Right cardiac atrium (tissue), 5 donors: ENCODE data around the gene SPEN. TPM values are rescaled to one million over a fixed set of nuclear protein-coding genes. Genes with fewer than 3 reads are reported as not detected.
A peak's percentile ranks its signal among the peaks of the same experiment; 100 is the strongest.
"Not testable (repeated sequence)": the region's sequence is repeated elsewhere in the genome, so short reads cannot be mapped to it uniquely, and the experiment has no call there.

ENCODE experiments used
- ATAC-seq, 2 donors: fragments of 200-7000 bp; cut with Tn5 transposase; one replicate each; pipeline versions ENCODE4 v1.8.0 to v1.9.1; 2020; ENCODE audit warnings: moderate library complexity in 2 of 2, mild to moderate bottlenecking in 1 of 2
- DNase-seq, 3 donors: peaks; one replicate each; pipeline ENCODE4 v3.0.0-alpha.2; 2020
- H3K27ac ChIP-seq: one replicate; pipeline ENCODE4 v1.5.1; 2013; ENCODE audit warnings: mild to moderate bottlenecking, low read length, control low read depth, moderate library complexity
- H3K27me3 ChIP-seq: one replicate; pipeline ENCODE4 v1.6.1; 2013; ENCODE audit not compliant: control insufficient read depth, insufficient read depth
- H3K4me1 ChIP-seq: one replicate; pipeline ENCODE4 v1.6.1; 2013; ENCODE audit warnings: low read length; ENCODE audit not compliant: control insufficient read depth, insufficient read depth
- H3K4me3 ChIP-seq: one replicate; pipeline ENCODE4 v1.5.1; 2013; ENCODE audit warnings: low read length, control low read depth
- H3K9me3 ChIP-seq: one replicate; pipeline ENCODE4 v1.6.1; 2013; ENCODE audit warnings: low read length; ENCODE audit not compliant: control insufficient read depth
- WGBS: extraction: QIAGEN DNeasy Blood & Tissue Kit; methylation state at CpG from one replicate; pipeline ENCODE4 v1.1.7; 2013; 5-methylcytosine and 5-hydroxymethylcytosine counted together
- intact Hi-C, 4 donors: fragments of 100-400 bp; cut with DNase I; formaldehyde crosslinking; loops; one replicate each; pipeline versions ENCODE4 v1.11.0 to v1.14.0; 2022 to 2023
- polyA plus RNA-seq: library from polyadenylated mRNA; stranded (reverse); fragments of 200-250 nt; gene quantifications from one replicate; pipeline ENCODE4 v1.2.3, GENCODE V29; 2013
- total RNA-seq, 4 donors: library from RNA; stranded (reverse); fragmentation: NEBNext Ultra II Directional; extraction: Animal tissue kit (Norgen Biotek cat#: 25700); gene quantifications; one replicate each; pipeline ENCODE4 v1.2.1, GENCODE V29; 2021
- donor health status: healthy with polysubstance abuse.
- donor health status: DM: no; HTN: yes; CAD: no.
- donor health status: DM: no; HTN: no; CAD: no.
- donor health status: DM: no; HTN: yes; CAD: no; lungs with severe emphysema.
- donor health status: DM: yes; HTN: yes; CAD: no.

SPEN gene
- total and polyA plus RNA-seq, 5 donors: 15.2 to 34.2 (median 31.5) TPM

GRCh38 chr1:15834406-15835204 lies 12.9 kb upstream of the SPEN start:
- Histone ChIP-seq H3K9me3 (no peaks in the 10 kb centered on the region), H3K27me3 (no peaks in the 10 kb centered on the region), H3K4me3 (peak overlapping the region; percentile 77), H3K4me1 (peaks cover 2% of the 10 kb centered on the region), H3K27ac (peak overlapping the region; percentile 97)
- under 1% methylated on average over 77 of the region's 77 CpGs for WGBS
- intact Hi-C loops: loop anchor here in 1 of 4 donors (10.0 kb wide), 1 partner anchor 50 kb away; no protein-coding TSS in a partner anchor
- ATAC-seq (peak; percentile 85 to 88), DNase-seq (peak; percentile 89 to 96 (median 95))

- Histone ChIP-seq H3K27ac (peak overlapping the region; percentile 97), H3K27me3 (no peaks in the 10 kb centered on the region), H3K4me3 (peak overlapping the region; percentile 77), H3K9me3 (no peaks in the 10 kb centered on the region), H3K4me1 (peaks cover 2% of the 10 kb centered on the region)
- intact Hi-C loops: loop anchor here in 1 of 4 donors (10.0 kb wide), 1 partner anchor 50 kb away; no protein-coding TSS in a partner anchor
- DNase-seq: no peak
- peak; percentile 33 to 45 for ATAC-seq
- WGBS: under 1% methylated on average over 37 of the region's 37 CpGs
Observed at GRCh38 chr1:15835205-15835740, 12.2 kb upstream of the SPEN start.

- Histone ChIP-seq H3K4me1 (peaks cover 2% of the 10 kb centered on the region), H3K4me3 (peak overlapping the region; percentile 77), H3K27ac (peak overlapping the region; percentile 97), H3K9me3 (no peaks in the 10 kb centered on the region), H3K27me3 (no peaks in the 10 kb centered on the region)
- peak; percentile 100 for DNase-seq
- 3% methylated on average over 66 of the region's 66 CpGs for WGBS
- intact Hi-C loops: loop anchor here in 1 of 4 donors (10.0 kb wide), 1 partner anchor 49 kb away; no protein-coding TSS in a partner anchor
- ATAC-seq: peak; percentile 91
Observed at GRCh38 chr1:15835741-15836510, 11.6 kb upstream of the SPEN start.

GRCh38 chr1:15836511-15836771 lies 11.1 kb upstream of the SPEN start:
- intact Hi-C loops: loop anchor here in 1 of 4 donors (10.0 kb wide), 1 partner anchor 48 kb away; no protein-coding TSS in a partner anchor
- not testable (repeated sequence) for H3K4me1 ChIP-seq, H3K9me3 ChIP-seq, H3K27me3 ChIP-seq, ATAC-seq
- peak overlapping the region; percentile 39 for H3K4me3 ChIP-seq
- WGBS: 77% methylated on average over 14 of the region's 14 CpGs
- DNase-seq: peak in 1 of 3 donors; percentile 69
- peak overlapping the region; percentile 91 for H3K27ac ChIP-seq

GRCh38 chr1:15836772-15837669 lies 10.5 kb upstream of the SPEN start:
- no peaks in the 10 kb centered on the region for H3K9me3 ChIP-seq
- peak overlapping the region; percentile 1 for H3K27ac ChIP-seq
- 47% methylated on average over 62 of the region's 62 CpGs for WGBS
- no peaks in the 10 kb centered on the region for H3K27me3 ChIP-seq
- intact Hi-C loops: loop anchor here in 1 of 4 donors (10.0 kb wide), 1 partner anchor 48 kb away; no protein-coding TSS in a partner anchor
- DNase-seq (peak; percentile 52 to 81 (median 81)), ATAC-seq (peak in 1 of 2 donors; percentile 2)
- H3K4me3 ChIP-seq: no peak overlapping the region
- H3K4me1 ChIP-seq: peaks cover 2% of the 10 kb centered on the region

GRCh38 chr1:15837931-15838330 lies 9.6 kb upstream of the SPEN start:
- DNase-seq (no peak), ATAC-seq (no peak)
- Histone ChIP-seq H3K27me3 (no peaks in the 10 kb centered on the region), H3K4me1 (peaks cover 2% of the 10 kb centered on the region), H3K27ac (no peak overlapping the region), H3K4me3 (no peak overlapping the region), H3K9me3 (no peaks in the 10 kb centered on the region)
- intact Hi-C loops: loop anchor here in 1 of 4 donors (10.0 kb wide), 1 partner anchor 47 kb away; no protein-coding TSS in a partner anchor
- 91% methylated on average over 7 of the region's 7 CpGs for WGBS

- intact Hi-C loops: loop anchor here in 1 of 4 donors (10.0 kb wide), 1 partner anchor 46 kb away; no protein-coding TSS in a partner anchor
- ATAC-seq (no peak), DNase-seq (no peak)
- H3K9me3 ChIP-seq: no peaks in the 10 kb centered on the region
- H3K4me1 ChIP-seq: no peaks in the 10 kb centered on the region
- no peak overlapping the region for H3K4me3 ChIP-seq
- 94% methylated on average over 4 of the region's 4 CpGs for WGBS
- H3K27me3 ChIP-seq: no peaks in the 10 kb centered on the region
- H3K27ac ChIP-seq: no peak overlapping the region
Observed at GRCh38 chr1:15838721-15839120, 8.8 kb upstream of the SPEN start.

GRCh38 chr1:15843826-15844572 lies 3.5 kb upstream of the SPEN start:
- H3K4me3 ChIP-seq: no peak overlapping the region
- DNase-seq: no peak
- 46% methylated on average over 3 of the region's 3 CpGs for whole genome bisulfite sequencing
- H3K9me3 ChIP-seq: no peaks in the 10 kb centered on the region
- no peaks in the 10 kb centered on the region for H3K4me1 ChIP-seq
- no peak for ATAC-seq
- intact Hi-C loops: no loop called here
- no peak overlapping the region for H3K27ac ChIP-seq
- no peaks in the 10 kb centered on the region for H3K27me3 ChIP-seq

- DNase-seq, ATAC-seq, H3K4me1 ChIP-seq, H3K9me3 ChIP-seq, H3K27ac ChIP-seq, H3K4me3 ChIP-seq, H3K27me3 ChIP-seq: not testable (repeated sequence)
- 98% methylated on average over 11 of the region's 11 CpGs for WGBS
- intact Hi-C loops: loop anchor here in 1 of 4 donors (5.0 kb wide), 1 partner anchor 41 kb away; no protein-coding TSS in a partner anchor
Observed at GRCh38 chr1:15846056-15846455, 1.5 kb upstream of the SPEN start.

GRCh38 chr1:15847893-15848142 lies 311 bp downstream of the SPEN start:
- intact Hi-C loops: loop anchor here in 1 of 4 donors (5.0 kb wide), 1 partner anchor 39 kb away; no protein-coding TSS in a partner anchor
- under 1% methylated on average over 34 of the region's 34 CpGs for whole genome bisulfite sequencing
- Histone ChIP-seq H3K27ac (peak overlapping the region; percentile 100), H3K9me3 (no peaks in the 10 kb centered on the region), H3K4me3 (peak overlapping the region; percentile 100), H3K27me3 (no peaks in the 10 kb centered on the region), H3K4me1 (peaks cover 4% of the 10 kb centered on the region)
- DNase-seq (no peak), ATAC-seq (no peak)
